GM23248 (cell line): ENCODE results near the gene SPRR4. TPM values are rescaled to one million over a fixed set of nuclear protein-coding genes. Genes with fewer than 3 reads are reported as not detected.
A peak's percentile ranks its signal among the peaks of the same experiment; 100 is the strongest.

Experiments used
- DNase-seq: peaks from one replicate; pipeline ENCODE4 v3.0.0-alpha.2; 2015
- H2AFZ ChIP-seq: fragments of 200-600 bp; sonication (generic); 2 replicates; pipeline ENCODE4 v1.6.1; 2016; ENCODE audit warnings: antibody characterized with exemption
- H3F3A ChIP-seq: fragments of 200-600 bp; sonication (generic); 2 replicates; pipeline ENCODE4 v1.6.1; 2016; ENCODE audit warnings: mild to moderate bottlenecking, antibody characterized with exemption, mixed run types; ENCODE audit not compliant: insufficient read depth
- H3K27ac ChIP-seq: fragments of 200-600 bp; sonication (generic); 2 replicates; pipeline ENCODE4 v1.5.1; 2016; ENCODE audit warnings: mild to moderate bottlenecking
- H3K27me3 ChIP-seq: fragments of 200-600 bp; sonication (generic); replicated peaks from 2 replicates; pipeline ENCODE4 v1.6.1; 2016; ENCODE audit warnings: mild to moderate bottlenecking; ENCODE audit not compliant: insufficient read depth
- H3K36me3 ChIP-seq: fragments of 200-600 bp; sonication (generic); 2 replicates; pipeline ENCODE4 v1.6.1; 2016; ENCODE audit warnings: low read depth, mild to moderate bottlenecking
- H3K4me1 ChIP-seq: fragments of 200-600 bp; sonication (generic); 2 replicates; pipeline ENCODE4 v1.6.1; 2016; ENCODE audit warnings: mild to moderate bottlenecking; ENCODE audit not compliant: insufficient read depth
- H3K4me2 ChIP-seq: fragments of 200-600 bp; sonication (generic); one replicate; pipeline ENCODE4 v1.6.1; 2016; ENCODE audit warnings: mild to moderate bottlenecking; ENCODE audit not compliant: unreplicated experiment
- H3K4me3 ChIP-seq: fragments of 200-600 bp; sonication (generic); 2 replicates; pipeline ENCODE4 v1.5.1; 2016; ENCODE audit warnings: mild to moderate bottlenecking
- H3K79me2 ChIP-seq: fragments of 200-600 bp; sonication (generic); 2 replicates; pipeline ENCODE4 v1.6.1; 2016; ENCODE audit warnings: mild to moderate bottlenecking; ENCODE audit not compliant: insufficient read depth
- H3K9ac ChIP-seq: fragments of 200-600 bp; sonication (generic); 2 replicates; pipeline ENCODE4 v1.6.1; 2016; ENCODE audit warnings: mild to moderate bottlenecking
- H3K9me2 ChIP-seq: fragments of 200-600 bp; sonication (generic); 2 replicates; pipeline ENCODE4 v1.6.1; 2016; ENCODE audit warnings: mixed run types, mild to moderate bottlenecking, moderate library complexity; ENCODE audit not compliant: insufficient read depth
- H3K9me3 ChIP-seq: fragments of 200-600 bp; sonication (generic); one replicate; pipeline ENCODE4 v1.6.1; 2017; ENCODE audit warnings: low read depth
- H4K20me1 ChIP-seq: fragments of 200-600 bp; sonication (generic); 2 replicates; pipeline ENCODE4 v1.6.0; 2016; ENCODE audit not compliant: insufficient read depth
- EZH2 ChIP-seq: fragments of 200-600 bp; sonication (generic); IDR thresholded peaks from 2 replicates; pipeline ENCODE4 v1.6.1; 2018; ENCODE audit warnings: antibody characterized with exemption, mild to moderate bottlenecking; ENCODE audit not compliant: insufficient read depth, poor library complexity, severe bottlenecking
- EZH2phosphoT487 ChIP-seq: fragments of 200-600 bp; sonication (generic); IDR thresholded peaks from 2 replicates; pipeline ENCODE4 v1.6.1; 2018; ENCODE audit warnings: antibody characterized with exemption, moderate library complexity, mild to moderate bottlenecking, low read depth; ENCODE audit not compliant: insufficient read depth
- WGBS, 2 experiments: methylation state at CpG; one replicate each; pipeline ENCODE4 v1.1.6; 2015 to 2017; ENCODE audit warnings: low lambda C conversion rate in 2 of 2, low coverage in 1 of 2; ENCODE audit errors: missing lambda C conversion rate in 2 of 2; 5-methylcytosine and 5-hydroxymethylcytosine counted together
- in situ Hi-C: fragments of 300-500 bp; cut with MboI; formaldehyde crosslinking; loops from 2 replicates; pipeline ENCODE4 v1.15.0; 2020
- polyA plus RNA-seq: library from polyadenylated mRNA; unstranded; fragments of >200 nt; fragmentation: Nextera tagmentation; extraction: Ambion mirVana; gene quantifications from 2 replicates; pipeline ENCODE4 v1.2.1, GENCODE V29; 2016
- total RNA-seq: library from RNA; depleted of rRNA; stranded (reverse); fragments of >200 nt; shearing (Covaris generic); gene quantifications from 2 replicates; pipeline ENCODE4 v1.2.3, GENCODE V29; 2014

SPRR4 gene
- total and polyA plus RNA-seq, 2 experiments from 2014 or later = not detected

DNA sequence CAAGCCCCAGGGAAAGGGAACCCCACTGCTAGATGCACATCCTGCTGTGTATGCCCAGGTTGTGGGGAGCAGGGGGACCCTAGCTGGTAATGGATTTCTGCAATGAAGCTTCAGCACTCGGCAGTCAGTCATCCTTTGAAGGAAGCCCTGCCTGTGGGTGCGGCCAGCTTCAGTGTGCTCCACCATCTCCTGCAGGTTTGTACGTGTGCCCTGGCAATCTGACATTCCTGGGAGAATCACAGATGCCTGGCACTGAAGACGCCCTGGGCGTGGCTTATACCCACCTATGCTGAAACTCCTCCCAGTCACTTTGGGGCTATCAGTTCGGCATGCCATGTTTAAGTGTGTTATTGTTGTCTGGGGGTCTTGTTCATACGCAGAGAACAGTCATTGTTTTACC is 16.7 kb upstream of the SPRR4 start:
- Histone ChIP-seq H4K20me1 (no peaks in the 10 kb centered on the region), H3K9me3 (no peaks in the 10 kb centered on the region), H3K27me3 (no peaks in the 10 kb centered on the region; the same call in 1 of the 2 replicates), H3K4me3 (no peak overlapping the region), H3K4me1 (no peaks in the 10 kb centered on the region), H3K9ac (no peak overlapping the region), H3F3A (no peaks in the 10 kb centered on the region), H3K9me2 (no peaks in the 10 kb centered on the region), H3K27ac (no peak overlapping the region), H3K4me2 (no peak overlapping the region), H2AFZ (no peak overlapping the region), H3K79me2 (no peaks in the 10 kb centered on the region), H3K36me3 (no peaks in the 10 kb centered on the region)
- 34 to 35% methylated on average over 7 of the region's 7 CpGs for WGBS, 2 experiments
- no peak for DNase-seq
- in situ Hi-C loops = no loop called here
- TF ChIP-seq EZH2 (no peak), EZH2phosphoT487 (no peak)

GRCh38 chr1:152954436-152954835 is 16.0 kb upstream of the SPRR4 start:
- in situ Hi-C loops = no loop called here
- Histone ChIP-seq H3K4me2 (no peak overlapping the region), H3K79me2 (no peaks in the 10 kb centered on the region), H3K9me2 (no peaks in the 10 kb centered on the region), H3K27ac (no peak overlapping the region), H2AFZ (no peak overlapping the region), H3K27me3 (no peaks in the 10 kb centered on the region; the same call in 1 of the 2 replicates), H3K9me3 (no peaks in the 10 kb centered on the region), H4K20me1 (no peaks in the 10 kb centered on the region), H3K9ac (no peak overlapping the region), H3K4me1 (no peaks in the 10 kb centered on the region), H3K36me3 (no peaks in the 10 kb centered on the region), H3F3A (no peaks in the 10 kb centered on the region), H3K4me3 (no peak overlapping the region)
- TF ChIP-seq EZH2 (no peak), EZH2phosphoT487 (no peak)
- WGBS, 2 experiments = 35 to 41% methylated on average over 6 of the region's 6 CpGs
- peak; percentile 18 for DNase-seq

GRCh38 chr1:152957561-152957960 is 12.9 kb upstream of the SPRR4 start:
- H3K36me3 ChIP-seq = no peaks in the 10 kb centered on the region
- no peak overlapping the region for H3K9ac ChIP-seq
- H2AFZ ChIP-seq = no peak overlapping the region
- H3K9me3 ChIP-seq = no peaks in the 10 kb centered on the region
- WGBS, 2 experiments = 44 to 46% methylated on average over 3 of the region's 3 CpGs
- no peaks in the 10 kb centered on the region for H3K79me2 ChIP-seq
- in situ Hi-C loops = no loop called here
- no peaks in the 10 kb centered on the region for H3K4me1 ChIP-seq
- H3K27me3 ChIP-seq = no peaks in the 10 kb centered on the region; the same call in 1 of the 2 replicates
- H3K27ac ChIP-seq = no peak overlapping the region
- no peaks in the 10 kb centered on the region for H3K9me2 ChIP-seq
- H4K20me1 ChIP-seq = no peaks in the 10 kb centered on the region
- TF ChIP-seq EZH2phosphoT487 = no peak
- no peak for TF ChIP-seq EZH2
- H3K4me2 ChIP-seq = no peak overlapping the region
- no peak overlapping the region for H3K4me3 ChIP-seq
- H3F3A ChIP-seq = no peaks in the 10 kb centered on the region
- no peak for DNase-seq

- in situ Hi-C loops = no loop called here
- no peak overlapping the region for H3K27ac ChIP-seq
- H3K4me2 ChIP-seq = no peak overlapping the region
- H3K4me3 ChIP-seq = no peak overlapping the region
- TF ChIP-seq EZH2 = no peak
- no peak for TF ChIP-seq EZH2phosphoT487
- no peaks in the 10 kb centered on the region for H3K9me2 ChIP-seq
- no peaks in the 10 kb centered on the region; the same call in 1 of the 2 replicates for H3K27me3 ChIP-seq
- no peak overlapping the region for H3K9ac ChIP-seq
- H3K79me2 ChIP-seq = no peaks in the 10 kb centered on the region
- no peaks in the 10 kb centered on the region for H3K36me3 ChIP-seq
- H3F3A ChIP-seq = no peaks in the 10 kb centered on the region
- H3K9me3 ChIP-seq = no peaks in the 10 kb centered on the region
- DNase-seq = no peak
- H3K4me1 ChIP-seq = no peaks in the 10 kb centered on the region
- H2AFZ ChIP-seq = no peak overlapping the region
- WGBS, 2 experiments = 34 to 44% methylated on average over 3 of the region's 3 CpGs
- no peaks in the 10 kb centered on the region for H4K20me1 ChIP-seq
These were observed 11.2 kb upstream of the SPRR4 start for GRCh38 chr1:152959273-152959672.
